ENCODE measurements around the gene ERFE.
"Not testable (repeated sequence)": the region's sequence is repeated elsewhere in the genome, so short reads cannot be mapped to it uniquely, and the experiment has no call there.

ERFE gene

GRCh38 chr2:238158509-238159070 lies at the start of gene ERFE:
TSS of gene ERFE (plus strand) at chr2:238158970. CDS start at chr2:238159008, 38 bp downstream.
- no peak for DNase-seq (ENCODE audit: low read depth)

GRCh38 chr2:238113611-238114010 lies 45.2 kb upstream of the ERFE start:
- no peak for DNase-seq (ENCODE audit: low read depth)

- DNase-seq (ENCODE audit: low read depth): no peak
Observed at GRCh38 chr2:238114331-238114841, 44.4 kb upstream of the ERFE start.

GRCh38 chr2:238114851-238115660 lies 43.7 kb upstream of the ERFE start:
- no peak for DNase-seq (ENCODE audit: low read depth)

GRCh38 chr2:238115709-238116108 lies 43.1 kb upstream of the ERFE start:
- DNase-seq (ENCODE audit: low read depth): not testable (repeated sequence)

GRCh38 chr2:238116298-238117198 lies 42.2 kb upstream of the ERFE start:
- no peak for DNase-seq (ENCODE audit: low read depth)

GRCh38 chr2:238117199-238118154 lies 41.3 kb upstream of the ERFE start:
- no peak for DNase-seq (ENCODE audit: low read depth)

- no peak for DNase-seq (ENCODE audit: low read depth)
Observed at GRCh38 chr2:238119756-238120462, 38.9 kb upstream of the ERFE start.

GRCh38 chr2:238120463-238121298 lies 38.1 kb upstream of the ERFE start:
- no peak for DNase-seq (ENCODE audit: low read depth)

- DNase-seq (ENCODE audit: low read depth): no peak
Observed at GRCh38 chr2:238121511-238122286, 37.1 kb upstream of the ERFE start.

GRCh38 chr2:238122287-238123217 lies 36.2 kb upstream of the ERFE start:
- DNase-seq (ENCODE audit: low read depth): no peak

GRCh38 chr2:238123218-238123971 lies 35.4 kb upstream of the ERFE start:
- DNase-seq (ENCODE audit: low read depth): no peak

GRCh38 chr2:238123991-238124470 lies 34.7 kb upstream of the ERFE start:
- no peak for DNase-seq (ENCODE audit: low read depth)

GRCh38 chr2:238124488-238125126 lies 34.2 kb upstream of the ERFE start:
- DNase-seq (ENCODE audit: low read depth): no peak

GRCh38 chr2:238125127-238125885 lies 33.5 kb upstream of the ERFE start:
- no peak for DNase-seq (ENCODE audit: low read depth)

GRCh38 chr2:238126338-238126737 lies 32.4 kb upstream of the ERFE start:
- no peak for DNase-seq (ENCODE audit: low read depth)

All from stromal cell of bone marrow (primary cell).